Peyer's patch (tissue), 4 donors: ENCODE results near the gene TTBK2. TPM values are rescaled to one million over a fixed set of nuclear protein-coding genes. Genes with fewer than 3 reads are reported as not detected.

Source experiments
- DNase-seq, 3 donors: peaks; one replicate each; pipeline ENCODE4 v3.0.0-alpha.2; 2017 to 2019
- H3K27ac ChIP-seq, 4 donors: fragments of 200-600 bp; sonication (generic); one replicate each; pipeline ENCODE4 v1.5.1; 2016 to 2019
- H3K27me3 ChIP-seq, 2 donors: fragments of 200-600 bp; sonication (generic); one replicate each; pipeline ENCODE4 v1.5.1; 2019
- H3K36me3 ChIP-seq, 3 donors: fragments of 200-600 bp; sonication (generic); one replicate each; pipeline ENCODE4 v1.5.1; 2016 to 2019
- H3K4me1 ChIP-seq, 4 donors: fragments of 200-600 bp; sonication (generic); one replicate each; pipeline ENCODE4 v1.5.1; 2016 to 2019
- H3K4me3 ChIP-seq, 4 donors: fragments of 200-600 bp; sonication (generic); 1 replicate in 3 of 4; 2 replicates in 1 of 4; pipeline ENCODE4 v1.5.1; 2016 to 2019; ENCODE audit warnings: mild to moderate bottlenecking in 1 of 4
- H3K9me3 ChIP-seq, 4 donors: fragments of 200-600 bp; sonication (generic); one replicate each; pipeline ENCODE4 v1.5.1; 2016 to 2019; ENCODE audit warnings: mild to moderate bottlenecking in 1 of 4
- POLR2A ChIP-seq, 2 donors: fragments of 450-650 bp; IDR thresholded peaks; one replicate each; pipeline ENCODE4 v1.5.1; 2017; ENCODE audit warnings: antibody characterized with exemption in 2 of 2, mild to moderate bottlenecking in 2 of 2, moderate library complexity in 2 of 2
- total RNA-seq, 4 donors: library from RNA; depleted of rRNA; stranded (reverse); fragments of >200 nt; gene quantifications; one replicate each; pipeline ENCODE4 v1.1.0, GENCODE V29; 2016
- TF ChIP-seq, protein P1 (sequence below), 6 experiments: fragments of 450-650 bp in 4 of 6; fragments of 200-600 bp in 2 of 6; sonication (generic) in 1 of 6; IDR thresholded peaks; one replicate each; pipeline ENCODE4 v1.5.1; 2017 to 2019; ENCODE audit warnings: antibody characterized with exemption in 6 of 6, mild to moderate bottlenecking in 3 of 6, moderate library complexity in 1 of 6

TTBK2 gene
- total RNA-seq, 4 donors from 2014 or later, result 4.7 to 21.5 (median 13.3) TPM

- no peak for TF ChIP-seq POLR2A (IDR thresholded peaks at IDR 0.05)
- TF ChIP-seq, protein P1, sequence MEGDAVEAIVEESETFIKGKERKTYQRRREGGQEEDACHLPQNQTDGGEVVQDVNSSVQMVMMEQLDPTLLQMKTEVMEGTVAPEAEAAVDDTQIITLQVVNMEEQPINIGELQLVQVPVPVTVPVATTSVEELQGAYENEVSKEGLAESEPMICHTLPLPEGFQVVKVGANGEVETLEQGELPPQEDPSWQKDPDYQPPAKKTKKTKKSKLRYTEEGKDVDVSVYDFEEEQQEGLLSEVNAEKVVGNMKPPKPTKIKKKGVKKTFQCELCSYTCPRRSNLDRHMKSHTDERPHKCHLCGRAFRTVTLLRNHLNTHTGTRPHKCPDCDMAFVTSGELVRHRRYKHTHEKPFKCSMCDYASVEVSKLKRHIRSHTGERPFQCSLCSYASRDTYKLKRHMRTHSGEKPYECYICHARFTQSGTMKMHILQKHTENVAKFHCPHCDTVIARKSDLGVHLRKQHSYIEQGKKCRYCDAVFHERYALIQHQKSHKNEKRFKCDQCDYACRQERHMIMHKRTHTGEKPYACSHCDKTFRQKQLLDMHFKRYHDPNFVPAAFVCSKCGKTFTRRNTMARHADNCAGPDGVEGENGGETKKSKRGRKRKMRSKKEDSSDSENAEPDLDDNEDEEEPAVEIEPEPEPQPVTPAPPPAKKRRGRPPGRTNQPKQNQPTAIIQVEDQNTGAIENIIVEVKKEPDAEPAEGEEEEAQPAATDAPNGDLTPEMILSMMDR (IDR thresholded peaks at IDR 0.05), result no peak
- DNase-seq, result no peak
- H3K36me3 ChIP-seq, result no peaks in the 10 kb centered on the region
- H3K4me3 ChIP-seq, result no peak overlapping the region
- no peaks in the 10 kb centered on the region for H3K27me3 ChIP-seq
- no peaks in the 10 kb centered on the region for H3K4me1 ChIP-seq
- no peak overlapping the region for H3K27ac ChIP-seq
- no peaks in the 10 kb centered on the region for H3K9me3 ChIP-seq
Observed at GRCh38 chr15:42826251-42826890, 94.2 kb downstream of the TTBK2 start.

DNA sequence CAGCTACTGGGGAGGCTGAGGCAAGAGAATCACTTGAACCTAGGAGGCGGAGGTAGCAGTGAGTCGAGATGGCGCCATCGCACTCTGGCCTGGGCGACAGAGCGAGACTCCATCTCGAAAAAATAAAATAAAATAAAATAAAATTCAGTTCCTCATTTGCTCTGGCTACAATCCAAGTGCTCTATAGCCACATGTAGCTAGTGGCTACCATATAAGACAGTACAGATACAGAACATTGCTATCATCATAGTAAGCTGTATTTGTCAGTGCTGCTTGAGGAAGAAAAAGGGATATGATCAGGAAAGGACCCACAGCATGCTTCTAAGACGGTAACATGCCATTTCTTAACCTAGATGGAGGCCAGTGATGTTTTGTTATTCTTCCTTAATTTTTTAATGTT lies 95.0 kb downstream of the TTBK2 start:
- H3K27me3 ChIP-seq, result no peaks in the 10 kb centered on the region
- DNase-seq, result no peak
- no peaks in the 10 kb centered on the region for H3K36me3 ChIP-seq
- no peak overlapping the region for H3K4me3 ChIP-seq
- no peak overlapping the region for H3K27ac ChIP-seq
- TF ChIP-seq, protein P1 (IDR thresholded peaks at IDR 0.05), result no peak
- no peak for TF ChIP-seq POLR2A (IDR thresholded peaks at IDR 0.05)
- no peaks in the 10 kb centered on the region for H3K4me1 ChIP-seq
- H3K9me3 ChIP-seq, result no peaks in the 10 kb centered on the region

- Histone ChIP-seq H3K27ac (no peak overlapping the region), H3K9me3 (no peaks in the 10 kb centered on the region), H3K27me3 (no peaks in the 10 kb centered on the region), H3K4me1 (no peaks in the 10 kb centered on the region), H3K4me3 (no peak overlapping the region), H3K36me3 (no peaks in the 10 kb centered on the region)
- no peak for DNase-seq
- TF ChIP-seq POLR2A (IDR thresholded peaks at IDR 0.05), result no peak
- TF ChIP-seq, protein P1 (IDR thresholded peaks at IDR 0.05), result no peak
Observed at GRCh38 chr15:42820811-42821210, 99.8 kb downstream of the TTBK2 start.

GRCh38 chr15:42819786-42820185 lies 100.8 kb downstream of the TTBK2 start:
- Histone ChIP-seq H3K36me3 (no peaks in the 10 kb centered on the region), H3K4me3 (no peak overlapping the region), H3K27ac (no peak overlapping the region), H3K27me3 (no peaks in the 10 kb centered on the region), H3K9me3 (no peaks in the 10 kb centered on the region), H3K4me1 (no peaks in the 10 kb centered on the region)
- no peak for DNase-seq
- TF ChIP-seq POLR2A (IDR thresholded peaks at IDR 0.05), result no peak
- TF ChIP-seq, protein P1 (IDR thresholded peaks at IDR 0.05), result no peak

DNA sequence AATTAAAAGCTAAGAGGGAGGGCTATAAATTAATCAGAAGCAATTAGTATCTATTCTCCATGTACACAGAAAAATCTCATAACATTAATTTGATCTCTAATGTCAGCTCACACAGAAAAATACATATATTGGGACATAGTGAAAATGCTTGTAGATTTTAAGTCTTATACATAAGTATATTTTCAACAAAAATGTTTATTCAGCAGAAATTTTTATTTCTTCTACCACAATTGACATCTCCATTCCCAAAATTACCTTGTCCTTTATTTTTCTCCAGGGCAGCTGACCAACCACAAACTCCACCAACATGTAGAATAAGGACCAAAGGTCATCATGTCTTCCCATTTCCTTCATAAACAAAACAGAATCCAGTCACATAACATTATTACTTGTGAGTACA lies 109.1 kb downstream of the TTBK2 start:
- H3K4me3 ChIP-seq, result no peak overlapping the region
- H3K27ac ChIP-seq, result no peak overlapping the region
- H3K4me1 ChIP-seq, result no peaks in the 10 kb centered on the region
- no peak for TF ChIP-seq POLR2A (IDR thresholded peaks at IDR 0.05)
- TF ChIP-seq, protein P1 (IDR thresholded peaks at IDR 0.05), result no peak
- no peaks in the 10 kb centered on the region for H3K9me3 ChIP-seq
- H3K36me3 ChIP-seq, result peaks cover 0 to 12% (median 0%) of the 10 kb centered on the region in 3 donors
- no peaks in the 10 kb centered on the region for H3K27me3 ChIP-seq
- DNase-seq, result no peak

- TF ChIP-seq, protein P1 (IDR thresholded peaks at IDR 0.05), result no peak
- TF ChIP-seq POLR2A (IDR thresholded peaks at IDR 0.05), result no peak
- H3K9me3 ChIP-seq, result no peaks in the 10 kb centered on the region
- no peak for DNase-seq
- no peak overlapping the region for H3K27ac ChIP-seq
- H3K4me1 ChIP-seq, result no peaks in the 10 kb centered on the region
- H3K4me3 ChIP-seq, result no peak overlapping the region
- H3K36me3 ChIP-seq, result peaks cover 0 to 12% (median 0%) of the 10 kb centered on the region in 3 donors
- no peaks in the 10 kb centered on the region for H3K27me3 ChIP-seq
Observed at GRCh38 chr15:42808913-42809312, 111.7 kb downstream of the TTBK2 start.
